H1 (cell line): ENCODE data around the gene EDEM1. TPM values are rescaled to one million over a fixed set of nuclear protein-coding genes. Genes with fewer than 3 reads are reported as not detected.

Experiments
- CHD1 ChIP-seq: IDR thresholded peaks from 2 replicates; pipeline ENCODE4 v1.6.1; 2012; ENCODE audit warnings: low read depth, low read length, improper control_type of control experiment
- CHD7 ChIP-seq: fragments of 300-600 bp; sonication (generic); IDR thresholded peaks from 2 replicates; pipeline ENCODE4 v1.7.1; 2012; ENCODE audit warnings: low read length, moderate library complexity, mild to moderate bottlenecking, inconsistent platforms; ENCODE audit not compliant: insufficient replicate concordance
- CTBP2 ChIP-seq: IDR thresholded peaks from 2 replicates; pipeline ENCODE4 v1.7.0; 2011; ENCODE audit warnings: borderline replicate concordance, mild to moderate bottlenecking, moderate library complexity, mixed read lengths, low read length; ENCODE audit not compliant: insufficient read depth, insufficient read length
- CTCF ChIP-seq, 3 experiments: IDR thresholded peaks; 1 replicate in 2 of 3; 2 replicates in 1 of 3; pipeline versions ENCODE4 v1.5.1 to v1.6.1; 2011; ENCODE audit warnings: low read length in 3 of 3, mild to moderate bottlenecking in 3 of 3, inconsistent platforms in 2 of 3, low read depth in 1 of 3, moderate library complexity in 1 of 3; ENCODE audit not compliant: insufficient read depth in 1 of 3; ENCODE audit errors: control extremely low read depth in 1 of 3
- MAFK ChIP-seq: IDR thresholded peaks from 2 replicates; pipeline ENCODE4 v1.6.1; 2012; ENCODE audit warnings: low read depth, mild to moderate bottlenecking, improper control_type of control experiment, low read length
- MAX ChIP-seq: IDR thresholded peaks from 2 replicates; pipeline ENCODE4 v1.6.1; 2012; ENCODE audit warnings: inconsistent platforms
- POLR2A ChIP-seq, 2 experiments: IDR thresholded peaks; 1 replicate in 1 of 2; 2 replicates in 1 of 2; pipeline ENCODE4 v1.6.1; 2011; ENCODE audit warnings: low read depth in 2 of 2, low read length in 2 of 2, mild to moderate bottlenecking in 2 of 2; ENCODE audit errors: control extremely low read depth in 1 of 2
- RBBP5 ChIP-seq: IDR thresholded peaks from 2 replicates; pipeline ENCODE4 v1.7.1; 2012; ENCODE audit warnings: low read depth, mild to moderate bottlenecking, inconsistent platforms, low read length, moderate library complexity, borderline replicate concordance
- TCF12 ChIP-seq: IDR thresholded peaks from 2 replicates; pipeline ENCODE4 v1.6.1; 2011; ENCODE audit warnings: low read depth, mild to moderate bottlenecking, low read length
- polyA plus RNA-seq, 7 experiments: library from polyadenylated mRNA; depleted of rRNA in 3 of 7; stranded (reverse) in 5 of 7; unstranded in 2 of 7; fragments of >200 nt in 5 of 7; fragments of 200-250 nt in 2 of 7; gene quantifications; 1 replicate in 5 of 7; 2 replicates in 1 of 7; 4 replicates in 1 of 7; pipeline versions ENCODE4 v1.2.1 to v1.2.3, GENCODE V29; 2011 to 2013; ENCODE audit warnings: missing spikeins in 2 of 7, mixed read lengths in 2 of 7
- total RNA-seq: library from RNA; stranded (reverse); fragmentation: NEBNext Ultra II Directional; extraction: Animal tissue kit (Norgen Biotek cat#: 25700); gene quantifications from 2 replicates; pipeline ENCODE4 v1.2.1, GENCODE V29; 2021

EDEM1 gene
- total and polyA plus RNA-seq, 2 of the 8 experiments (the other 6 are each of a cell fraction or from before 2014, with no cell fraction given): 4.8 to 16.4 TPM

GRCh38 chr3:5252131-5252530 lies 64.6 kb downstream of the EDEM1 start (continued):
- no peak for TF ChIP-seq CHD7
- no peak for TF ChIP-seq MAX
- no peak for TF ChIP-seq RBBP5
- no peak for TF ChIP-seq CTBP2
- no peak for TF ChIP-seq TCF12
- no peak for TF ChIP-seq CHD1
- TF ChIP-seq MAFK: no peak
- no peak for TF ChIP-seq POLR2A (IDR thresholded peaks at IDR 0.05; ENCODE audit: control extremely low read depth in 1 of 2, low read depth in 2 of 2, low read length in 2 of 2)
- TF ChIP-seq CTCF (IDR thresholded peaks at IDR 0.05; ENCODE audit: control extremely low read depth in 1 of 3, insufficient read depth in 1 of 3, low read depth in 1 of 3, low read length in 3 of 3): no peak
